Nephron (organoid): Measurements from ENCODE around the gene RHOU.

Source experiments
- H3K27ac Mint-ChIP-seq, 3 experiments: 2 replicates each; pipeline ENCODE4 v1.8.0; 2020; ENCODE audit warnings: mixed read lengths in 3 of 3, mild to moderate bottlenecking in 2 of 3, moderate library complexity in 1 of 3
- H3K27me3 Mint-ChIP-seq: 2 replicates; pipeline ENCODE4 v1.8.0; 2021; ENCODE audit warnings: low read depth, mild to moderate bottlenecking, moderate library complexity, mixed read lengths
- H3K36me3 Mint-ChIP-seq: 2 replicates; pipeline ENCODE4 v1.8.0; 2020; ENCODE audit warnings: low read depth, mixed read lengths
- H3K4me1 Mint-ChIP-seq: 2 replicates; pipeline ENCODE4 v1.8.0; 2020; ENCODE audit warnings: mixed read lengths
- H3K4me3 Mint-ChIP-seq, 3 experiments: 2 replicates each; pipeline ENCODE4 v1.8.0; 2020; ENCODE audit warnings: mild to moderate bottlenecking in 3 of 3, mixed read lengths in 3 of 3, moderate library complexity in 2 of 3
- H3K9me3 Mint-ChIP-seq: 2 replicates; pipeline ENCODE4 v1.8.0; 2020; ENCODE audit warnings: mixed read lengths
- TF ChIP-seq, protein P1 (sequence below), 3 experiments: fragments of 200-600 bp; sonication (generic); IDR thresholded peaks; one replicate each; pipeline ENCODE4 v1.5.0; 2021; ENCODE audit warnings: antibody characterized with exemption in 3 of 3; ENCODE audit not compliant: unreplicated experiment in 3 of 3

The RHOU gene

DNA sequence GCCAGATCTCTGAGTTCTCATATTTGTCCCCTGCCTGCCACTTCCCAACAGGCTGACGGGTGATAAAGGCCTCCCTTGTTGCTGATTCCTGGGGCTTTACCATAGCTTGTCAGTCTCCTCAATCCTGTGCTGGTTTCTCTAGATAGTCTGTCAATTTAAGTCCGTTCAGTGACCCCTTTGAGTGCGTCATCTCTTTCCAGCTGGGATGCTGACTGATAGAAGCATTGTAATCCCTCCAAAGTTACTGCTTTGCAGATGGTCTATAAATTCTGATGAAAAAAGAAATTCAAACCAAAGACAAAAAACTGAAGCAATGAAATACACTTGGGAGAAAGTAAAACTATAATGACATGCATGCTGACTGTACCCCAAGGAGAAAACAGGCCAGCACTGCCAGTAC lies 28.3 kb downstream of the RHOU start:
- Mint-ChIP-seq H3K36me3 (no peaks in the 10 kb centered on the region), H3K27me3 (peaks cover 13% of the 10 kb centered on the region), H3K4me1 (peaks cover 11% of the 10 kb centered on the region), H3K27ac (no peak overlapping the region), H3K4me3 (no peak overlapping the region), H3K9me3 (no peaks in the 10 kb centered on the region)
- TF ChIP-seq, protein P1, sequence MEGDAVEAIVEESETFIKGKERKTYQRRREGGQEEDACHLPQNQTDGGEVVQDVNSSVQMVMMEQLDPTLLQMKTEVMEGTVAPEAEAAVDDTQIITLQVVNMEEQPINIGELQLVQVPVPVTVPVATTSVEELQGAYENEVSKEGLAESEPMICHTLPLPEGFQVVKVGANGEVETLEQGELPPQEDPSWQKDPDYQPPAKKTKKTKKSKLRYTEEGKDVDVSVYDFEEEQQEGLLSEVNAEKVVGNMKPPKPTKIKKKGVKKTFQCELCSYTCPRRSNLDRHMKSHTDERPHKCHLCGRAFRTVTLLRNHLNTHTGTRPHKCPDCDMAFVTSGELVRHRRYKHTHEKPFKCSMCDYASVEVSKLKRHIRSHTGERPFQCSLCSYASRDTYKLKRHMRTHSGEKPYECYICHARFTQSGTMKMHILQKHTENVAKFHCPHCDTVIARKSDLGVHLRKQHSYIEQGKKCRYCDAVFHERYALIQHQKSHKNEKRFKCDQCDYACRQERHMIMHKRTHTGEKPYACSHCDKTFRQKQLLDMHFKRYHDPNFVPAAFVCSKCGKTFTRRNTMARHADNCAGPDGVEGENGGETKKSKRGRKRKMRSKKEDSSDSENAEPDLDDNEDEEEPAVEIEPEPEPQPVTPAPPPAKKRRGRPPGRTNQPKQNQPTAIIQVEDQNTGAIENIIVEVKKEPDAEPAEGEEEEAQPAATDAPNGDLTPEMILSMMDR (IDR thresholded peaks at IDR 0.05; ENCODE audit: unreplicated experiment in 3 of 3), result no peak

DNA sequence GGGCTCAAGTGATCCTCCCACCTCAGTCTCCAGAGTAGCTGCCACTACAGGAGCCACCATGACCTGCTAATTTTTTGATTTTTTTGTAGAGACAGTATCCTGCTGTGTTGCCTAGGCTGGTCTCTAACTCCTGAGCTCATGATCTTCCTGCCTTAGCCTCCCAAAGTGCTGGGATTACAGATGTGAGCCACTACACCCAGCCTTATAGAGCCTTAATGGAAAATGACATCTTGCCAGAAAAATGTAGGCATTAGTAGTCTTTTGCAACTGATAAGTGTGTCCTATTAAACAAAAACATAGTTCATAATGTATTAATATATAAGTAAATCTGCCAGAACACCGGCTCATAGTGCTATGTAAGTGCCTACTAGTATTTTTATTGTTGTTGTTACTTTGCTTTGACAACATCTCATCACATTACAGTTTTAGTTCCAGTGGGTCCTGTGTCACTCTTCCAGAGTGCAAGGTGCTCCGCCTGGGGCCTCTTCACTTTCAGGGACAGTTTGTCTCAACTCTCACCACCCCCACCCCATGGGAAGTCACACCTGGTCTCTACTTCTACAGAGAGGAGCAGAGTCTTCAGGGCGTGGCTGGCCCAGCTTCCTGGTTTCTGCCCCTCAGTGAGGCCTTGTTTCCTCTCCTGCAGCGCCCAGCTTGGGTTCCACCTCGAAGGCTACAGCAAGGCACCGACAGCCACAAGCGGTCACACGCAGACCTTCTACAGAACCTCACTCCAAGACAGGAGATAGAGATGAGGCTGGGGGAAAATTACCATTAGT lies 30.1 kb downstream of the RHOU start:
- Mint-ChIP-seq H3K4me1 (peaks cover 16% of the 10 kb centered on the region), H3K27ac (no peak overlapping the region), H3K27me3 (peaks cover 11% of the 10 kb centered on the region), H3K4me3 (no peak overlapping the region), H3K9me3 (no peaks in the 10 kb centered on the region), H3K36me3 (no peaks in the 10 kb centered on the region)
- TF ChIP-seq, protein P1 (IDR thresholded peaks at IDR 0.05; ENCODE audit: unreplicated experiment in 3 of 3), result no peak

DNA sequence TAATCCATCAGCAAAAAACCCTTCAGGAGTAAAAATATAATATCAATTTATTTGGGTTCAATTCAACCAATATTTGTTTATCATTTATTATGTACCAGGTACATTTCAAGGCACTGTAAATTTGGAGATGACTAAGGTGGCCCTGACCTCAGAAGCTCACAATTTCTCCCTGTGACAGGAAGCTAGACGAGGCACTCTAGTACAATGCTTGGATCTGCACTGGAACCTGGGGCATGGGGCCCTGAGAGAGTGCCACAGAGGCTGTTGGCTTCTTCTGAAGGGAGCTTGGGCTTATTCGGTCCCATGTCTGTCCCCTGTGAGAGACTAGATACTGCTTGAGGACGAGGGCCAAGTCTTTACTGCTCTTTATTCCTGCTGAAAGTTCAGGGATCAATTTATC lies 31.5 kb downstream of the RHOU start:
- TF ChIP-seq, protein P1 (IDR thresholded peaks at IDR 0.05; ENCODE audit: unreplicated experiment in 3 of 3), result no peak
- Mint-ChIP-seq H3K4me1 (peaks cover 23% of the 10 kb centered on the region), H3K4me3 (no peak overlapping the region), H3K36me3 (no peaks in the 10 kb centered on the region), H3K27me3 (peaks cover 15% of the 10 kb centered on the region), H3K27ac (no peak overlapping the region), H3K9me3 (no peaks in the 10 kb centered on the region)

DNA sequence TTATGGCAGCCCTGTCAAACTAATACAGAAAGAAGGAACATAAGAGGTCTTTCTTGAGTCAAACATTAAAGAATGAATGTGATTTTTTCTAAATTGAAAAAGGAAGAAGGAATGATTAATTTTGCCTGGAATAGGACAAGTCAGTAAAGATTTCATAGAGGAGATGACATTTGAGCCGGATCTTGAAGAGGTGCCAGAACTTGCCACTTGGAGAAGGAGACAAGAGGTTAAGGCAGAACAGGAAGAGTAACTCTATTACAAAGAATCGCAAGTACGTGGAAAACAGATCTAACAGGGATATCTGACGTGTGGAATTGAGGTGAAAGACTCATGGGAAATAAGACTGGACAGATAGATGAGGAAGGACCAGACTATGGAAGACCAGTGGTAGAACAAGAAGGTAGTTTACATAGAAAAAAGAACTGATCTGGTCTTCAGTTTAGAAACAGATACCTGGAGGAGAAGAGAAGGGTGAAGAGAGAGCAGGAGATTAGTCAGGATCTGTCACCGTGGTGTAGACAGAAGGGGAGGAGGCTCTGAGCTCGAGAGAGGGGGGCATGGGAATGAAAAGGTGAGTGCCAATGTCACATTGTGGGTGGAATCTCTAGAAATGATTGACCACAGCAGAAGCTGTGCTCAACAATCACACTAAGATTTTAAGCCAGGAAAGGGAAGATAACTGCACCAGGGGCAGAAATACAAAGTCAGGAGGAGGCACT lies 32.5 kb downstream of the RHOU start:
- Mint-ChIP-seq H3K9me3 (no peaks in the 10 kb centered on the region), H3K27me3 (peaks cover 15% of the 10 kb centered on the region)

DNA sequence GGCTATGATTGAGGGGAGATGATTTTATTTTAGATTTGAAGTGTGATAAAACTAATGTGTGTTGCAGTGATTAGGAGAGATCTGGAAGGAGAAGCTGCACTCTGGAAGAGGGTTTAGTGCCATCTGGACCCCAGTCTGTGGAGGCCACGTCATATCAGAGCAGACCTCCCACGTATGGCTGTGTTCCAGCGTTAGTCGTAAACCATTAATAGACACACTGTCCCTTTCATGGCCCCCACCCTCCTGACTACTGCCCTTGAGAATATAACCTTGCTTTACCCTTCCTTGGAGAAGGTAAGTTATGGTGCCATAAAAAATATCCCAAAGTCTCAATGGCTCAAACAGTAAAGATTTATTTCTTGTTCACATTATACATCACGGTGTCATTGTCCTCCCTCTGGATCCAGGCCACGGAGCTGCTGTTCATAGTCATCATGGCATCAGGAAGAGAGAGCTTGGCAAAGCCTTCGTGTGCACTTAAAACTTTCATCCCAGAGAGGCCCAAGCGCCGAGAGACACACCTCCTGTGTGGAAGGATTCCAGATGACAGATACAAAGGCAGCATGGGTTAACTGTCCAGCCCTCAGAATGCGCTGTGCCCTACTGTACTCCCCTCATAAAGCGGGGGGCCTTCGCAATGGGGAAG lies 33.2 kb downstream of the RHOU start:
- peak overlapping the region; percentile 3 to 67 (median 24) for H3K27ac Mint-ChIP-seq
- TF ChIP-seq, protein P1 (IDR thresholded peaks at IDR 0.05; ENCODE audit: unreplicated experiment in 3 of 3), result no peak
- H3K36me3 Mint-ChIP-seq, result no peaks in the 10 kb centered on the region
- H3K27me3 Mint-ChIP-seq, result peaks cover 15% of the 10 kb centered on the region
- no peaks in the 10 kb centered on the region for H3K9me3 Mint-ChIP-seq
- peaks cover 29% of the 10 kb centered on the region for H3K4me1 Mint-ChIP-seq
- no peak overlapping the region for H3K4me3 Mint-ChIP-seq

More for the DNA sequence above, 32.5 kb downstream of the RHOU start:
- peak overlapping the region; percentile 3 to 67 (median 24) for H3K27ac Mint-ChIP-seq
- no peak overlapping the region for H3K4me3 Mint-ChIP-seq
- TF ChIP-seq, protein P1 (IDR thresholded peaks at IDR 0.05; ENCODE audit: unreplicated experiment in 3 of 3), result no peak
- H3K36me3 Mint-ChIP-seq, result no peaks in the 10 kb centered on the region
- H3K4me1 Mint-ChIP-seq, result peaks cover 29% of the 10 kb centered on the region
